ENCODE measurements around the gene GP1BB. TPM values are rescaled to one million over a fixed set of nuclear protein-coding genes. Genes with fewer than 3 reads are reported as not detected.

Gene GP1BB
- total RNA-seq, 4 donors from 2014 or later, result 3.3 to 5.9 (median 4.7) TPM

DNA sequence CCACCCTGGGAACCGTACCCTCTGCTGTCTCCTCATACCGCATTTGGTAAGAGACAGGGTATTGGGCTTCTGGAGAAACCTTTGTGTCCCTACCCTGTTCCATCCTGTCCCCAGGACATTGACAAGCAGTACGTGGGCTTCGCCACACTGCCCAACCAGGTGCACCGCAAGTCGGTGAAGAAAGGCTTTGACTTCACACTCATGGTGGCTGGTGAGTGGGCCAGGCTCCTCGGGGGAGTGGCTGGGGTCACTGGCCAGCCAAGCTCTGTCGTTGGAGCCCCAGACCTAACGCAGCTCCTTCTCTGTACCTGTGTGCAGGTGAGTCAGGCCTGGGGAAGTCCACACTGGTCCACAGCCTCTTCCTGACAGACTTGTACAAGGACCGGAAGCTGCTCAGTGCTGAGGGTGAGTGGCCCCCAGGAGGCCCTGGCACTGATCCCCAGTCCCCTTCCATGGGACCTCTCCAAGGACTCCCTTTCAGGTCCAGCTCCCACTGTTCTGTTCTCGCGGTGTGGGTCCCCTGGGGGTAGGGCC lies 3.8 kb upstream of the GP1BB start:
- H3K4me1 ChIP-seq, result peaks cover 0 to 53% (median 19%) of the 10 kb centered on the region in 4 donors
- TF ChIP-seq EP300 (IDR thresholded peaks at IDR 0.05) (no peak), CTCF (IDR thresholded peaks at IDR 0.05) (no peak), POLR2A (IDR thresholded peaks at IDR 0.05) (no peak)
- DNase-seq (ENCODE audit: low spot score in 2 of 2), result no peak
- H3K27me3 ChIP-seq, result peaks cover 0 to 45% of the 10 kb centered on the region in 2 donors
- no peaks in the 10 kb centered on the region for H3K9me3 ChIP-seq
- WGBS, 2 donors, result 87 to 93% methylated on average over 9 to 12 of the region's 12 CpGs
- H3K36me3 ChIP-seq, result peaks cover 0 to 26% (median 0%) of the 10 kb centered on the region in 3 donors
- no peak overlapping the region for H3K27ac ChIP-seq
- H3K4me3 ChIP-seq, result no peak overlapping the region

- DNase-seq (ENCODE audit: low spot score in 2 of 2), result no peak
- H3K4me3 ChIP-seq, result no peak overlapping the region
- TF ChIP-seq POLR2A (IDR thresholded peaks at IDR 0.05), result no peak
- no peak for TF ChIP-seq EP300 (IDR thresholded peaks at IDR 0.05)
- no peak for TF ChIP-seq CTCF (IDR thresholded peaks at IDR 0.05)
- H3K9me3 ChIP-seq, result no peaks in the 10 kb centered on the region
- WGBS, 2 donors, result 96 to 97% methylated on average over 21 to 25 of the region's 26 CpGs
- no peak overlapping the region for H3K27ac ChIP-seq
- H3K4me1 ChIP-seq, result peaks cover 0 to 45% (median 12%) of the 10 kb centered on the region in 4 donors
- H3K36me3 ChIP-seq, result peaks cover 0 to 26% (median 0%) of the 10 kb centered on the region in 3 donors
- H3K27me3 ChIP-seq, result peaks cover 0 to 46% of the 10 kb centered on the region in 2 donors
Observed at GRCh38 chr22:19720150-19720827, 3.0 kb upstream of the GP1BB start.

DNA sequence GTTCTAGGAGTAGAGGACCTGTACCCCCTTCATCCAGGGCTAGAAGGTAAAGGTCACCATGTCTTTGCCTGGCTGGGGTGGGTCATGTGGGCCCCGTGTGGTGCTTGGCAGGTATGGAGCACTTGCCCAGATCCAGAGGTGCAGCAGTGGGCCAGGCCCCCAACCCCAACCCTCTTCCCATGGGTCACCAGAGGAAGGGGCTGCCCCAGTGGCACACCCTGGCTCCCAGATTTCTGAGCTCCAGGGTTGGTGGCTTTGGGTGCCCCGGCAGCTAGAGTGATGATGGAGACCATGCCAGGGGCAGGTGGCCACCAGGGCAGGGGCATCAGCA lies 2.4 kb upstream of the GP1BB start:
- Histone ChIP-seq H3K4me3 (no peak overlapping the region), H3K27ac (no peak overlapping the region), H3K4me1 (peaks cover 0 to 43% (median 12%) of the 10 kb centered on the region in 4 donors), H3K9me3 (no peaks in the 10 kb centered on the region), H3K36me3 (peaks cover 0 to 26% (median 0%) of the 10 kb centered on the region in 3 donors), H3K27me3 (peaks cover 0 to 48% of the 10 kb centered on the region in 2 donors)
- no peak for DNase-seq (ENCODE audit: low spot score in 2 of 2)
- TF ChIP-seq CTCF (IDR thresholded peaks at IDR 0.05) (no peak), EP300 (IDR thresholded peaks at IDR 0.05) (no peak), POLR2A (IDR thresholded peaks at IDR 0.05) (no peak)
- 83 to 94% methylated on average over 1 to 2 of the region's 2 CpGs for WGBS, 2 donors

DNA sequence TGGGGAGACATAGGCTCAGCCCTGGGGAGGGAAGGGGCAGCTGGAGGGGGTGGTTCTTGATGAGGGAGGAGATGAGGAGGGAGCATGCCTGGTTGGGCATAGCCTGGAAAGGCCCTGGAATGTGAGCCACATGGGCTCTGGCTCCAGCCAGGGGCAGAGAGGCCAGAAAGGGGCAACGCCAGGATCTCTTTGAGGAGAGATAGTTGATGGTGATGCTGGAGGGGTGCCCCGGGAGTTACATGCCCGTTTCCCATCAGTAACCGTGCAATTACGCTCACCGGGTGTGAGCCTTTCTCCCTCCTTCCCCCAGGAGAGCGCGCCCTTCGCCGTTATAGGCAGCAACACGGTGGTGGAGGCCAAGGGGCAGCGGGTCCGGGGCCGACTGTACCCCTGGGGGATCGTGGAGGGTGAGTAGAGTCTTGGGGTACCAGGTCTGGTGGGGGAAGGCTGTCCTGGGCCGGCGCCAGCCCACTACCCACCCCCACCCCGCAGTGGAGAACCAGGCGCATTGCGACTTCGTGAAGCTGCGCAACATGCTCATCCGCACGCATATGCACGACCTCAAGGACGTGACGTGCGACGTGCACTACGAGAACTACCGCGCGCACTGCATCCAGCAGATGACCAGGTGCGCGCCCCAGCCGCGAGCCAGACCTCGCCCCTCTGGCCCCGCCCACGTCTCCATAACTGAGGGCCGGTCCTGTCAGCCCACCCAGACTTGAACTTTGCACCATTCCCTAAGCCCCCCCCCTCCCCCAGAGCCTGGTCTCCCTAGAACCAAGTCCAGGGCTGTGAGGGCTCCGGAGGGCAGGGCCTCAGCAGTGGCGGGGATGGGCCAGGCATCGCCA lies 1.8 kb upstream of the GP1BB start:
- Histone ChIP-seq H3K27ac (no peak overlapping the region), H3K4me3 (no peak overlapping the region), H3K36me3 (peaks cover 0 to 26% (median 0%) of the 10 kb centered on the region in 3 donors), H3K4me1 (peaks cover 0 to 43% (median 12%) of the 10 kb centered on the region in 4 donors), H3K9me3 (no peaks in the 10 kb centered on the region), H3K27me3 (peaks cover 0 to 44% of the 10 kb centered on the region in 2 donors)
- 79 to 86% methylated on average over 19 to 44 of the region's 44 CpGs for WGBS, 2 donors
- DNase-seq (ENCODE audit: low spot score in 2 of 2), result no peak
- TF ChIP-seq CTCF (IDR thresholded peaks at IDR 0.05), result no peak
- no peak for TF ChIP-seq EP300 (IDR thresholded peaks at IDR 0.05)

All from tibial nerve (tissue), 4 donors.